Astrocyte (in vitro differentiated cells and primary cell): ENCODE results near the gene LSM4.

Experiments used
- CTCF ChIP-seq: IDR thresholded peaks from 2 replicates; pipeline ENCODE4 v1.5.1; 2011; ENCODE audit warnings: low read depth, mild to moderate bottlenecking, inconsistent platforms, low read length, moderate library complexity; ENCODE audit not compliant: insufficient read depth
- EZH2 ChIP-seq: IDR thresholded peaks from 2 replicates; pipeline ENCODE4 v1.6.1; 2012; ENCODE audit warnings: mild to moderate bottlenecking, low read length, inconsistent platforms; ENCODE audit not compliant: insufficient read depth

- TF ChIP-seq CTCF (no peak), EZH2 (no peak)
Measured at GRCh38 chr19:18307271-18307681, 15.6 kb downstream of the LSM4 start.
